ENCODE measurements around the gene BMPER.

The BMPER gene

GRCh38 chr7:33905389-33906032 lies at the start of gene BMPER:
Gene BMPER (plus strand): TSS chr7:33905539. CDS start chr7:33905614, 75 bp downstream.
- no peak for FAIRE-seq

GRCh38 chr7:33861947-33862346 lies 43.4 kb upstream of the BMPER start:
- FAIRE-seq = no peak

- no peak for FAIRE-seq
Measured at GRCh38 chr7:33862946-33863814, 42.2 kb upstream of the BMPER start.

GRCh38 chr7:33868166-33868565 lies 37.2 kb upstream of the BMPER start:
- FAIRE-seq = no peak

GRCh38 chr7:33869176-33869575 lies 36.2 kb upstream of the BMPER start:
- no peak for FAIRE-seq

- FAIRE-seq = no peak
Measured at GRCh38 chr7:33870120-33870519, 35.2 kb upstream of the BMPER start.

- no peak for FAIRE-seq
Measured at GRCh38 chr7:33872870-33873269, 32.5 kb upstream of the BMPER start.

GRCh38 chr7:33873518-33873917 lies 31.8 kb upstream of the BMPER start:
- no peak for FAIRE-seq

GRCh38 chr7:33873981-33874750 lies 31.2 kb upstream of the BMPER start:
- FAIRE-seq = no peak

- FAIRE-seq = no peak
Measured at GRCh38 chr7:33874943-33875342, 30.4 kb upstream of the BMPER start.

GRCh38 chr7:33876596-33877274 lies 28.6 kb upstream of the BMPER start:
- no peak for FAIRE-seq

GRCh38 chr7:33880787-33881186 lies 24.6 kb upstream of the BMPER start:
- FAIRE-seq = no peak

GRCh38 chr7:33881316-33881715 lies 24.0 kb upstream of the BMPER start:
- no peak for FAIRE-seq

GRCh38 chr7:33882040-33882837 lies 23.1 kb upstream of the BMPER start:
- no peak for FAIRE-seq

GRCh38 chr7:33882950-33883670 lies 22.2 kb upstream of the BMPER start:
- FAIRE-seq = no peak

- FAIRE-seq = no peak
Measured at GRCh38 chr7:33883671-33883965, 21.7 kb upstream of the BMPER start.

- FAIRE-seq = no peak
Measured at GRCh38 chr7:33885290-33886148, 19.8 kb upstream of the BMPER start.

- FAIRE-seq = no peak
Measured at GRCh38 chr7:33886149-33886623, 19.2 kb upstream of the BMPER start.

GRCh38 chr7:33887266-33887975 lies 17.9 kb upstream of the BMPER start:
- FAIRE-seq = no peak

- no peak for FAIRE-seq
Measured at GRCh38 chr7:33888166-33888565, 17.2 kb upstream of the BMPER start.
